NCI-H2107 (cell line): Measurements from ENCODE around the gene CYBC1.

Experiments used
- DNase-seq: peaks from one replicate; lab custom pipeline; 2025; lab: John Stamatoyannopoulos, UW

CYBC1 gene

GRCh38 chr17:82450357-82451106, at the start of gene CYBC1:
TSS of gene CYBC1 (minus strand) at chr17:82450752. CDS start at chr17:82449254, 1,498 bp downstream.
- peak; percentile 95 for DNase-seq

- no peak for DNase-seq
These were observed 47.2 kb upstream of the CYBC1 start for GRCh38 chr17:82497483-82498405.

- peak; percentile 67 for DNase-seq
These were observed 46.2 kb upstream of the CYBC1 start for GRCh38 chr17:82496529-82497434.

GRCh38 chr17:82495844-82496528, 45.4 kb upstream of the CYBC1 start:
- no peak for DNase-seq

GRCh38 chr17:82494236-82495055, 43.9 kb upstream of the CYBC1 start:
- DNase-seq, result peak; percentile 27

- DNase-seq, result no peak
These were observed 42.8 kb upstream of the CYBC1 start for GRCh38 chr17:82493226-82493781.

GRCh38 chr17:82492643-82493225, 42.2 kb upstream of the CYBC1 start:
- no peak for DNase-seq

GRCh38 chr17:82491533-82491932, 41.0 kb upstream of the CYBC1 start:
- no peak for DNase-seq

- DNase-seq, result no peak
These were observed 40.6 kb upstream of the CYBC1 start for GRCh38 chr17:82491196-82491530.

GRCh38 chr17:82490512-82491195, 40.1 kb upstream of the CYBC1 start:
- peak; percentile 56 for DNase-seq

- DNase-seq, result peak; percentile 54
These were observed 39.4 kb upstream of the CYBC1 start for GRCh38 chr17:82489851-82490511.

GRCh38 chr17:82489117-82489516, 38.6 kb upstream of the CYBC1 start:
- DNase-seq, result no peak

GRCh38 chr17:82487910-82488309, 37.4 kb upstream of the CYBC1 start:
- DNase-seq, result no peak

GRCh38 chr17:82486231-82487094, 35.9 kb upstream of the CYBC1 start:
- DNase-seq, result no peak

GRCh38 chr17:82483836-82484235, 33.3 kb upstream of the CYBC1 start:
- DNase-seq, result no peak

GRCh38 chr17:82483204-82483660, 32.7 kb upstream of the CYBC1 start:
- no peak for DNase-seq

GRCh38 chr17:82480318-82480717, 29.8 kb upstream of the CYBC1 start:
- no peak for DNase-seq

- DNase-seq, result no peak
These were observed 29.1 kb upstream of the CYBC1 start for GRCh38 chr17:82479602-82480001.
